HepG2 (cell line): Measurements from ENCODE around the gene ADM. TPM values are rescaled to one million over a fixed set of nuclear protein-coding genes. Genes with fewer than 3 reads are reported as not detected.
A peak's percentile ranks its signal among the peaks of the same experiment; 100 is the strongest.

Source experiments
- IKZF5 ChIP-seq: IDR thresholded peaks from 2 replicates; pipeline ENCODE4 v1.6.1; 2018; ENCODE audit warnings: missing genetic modification reagents, mild to moderate bottlenecking, missing compliant biosample characterization
- KDM1A ChIP-seq: IDR thresholded peaks from 2 replicates; pipeline ENCODE4 v1.6.1; 2016; ENCODE audit warnings: missing compliant biosample characterization
- LCORL ChIP-seq, 2 experiments: fragments of 450-650 bp in 1 of 2; sonication (generic) in 1 of 2; formaldehyde crosslinking in 1 of 2; IDR thresholded peaks; 2 replicates each; pipeline versions ENCODE4 v1.5.0 to v1.6.1; 2017 to 2020; ENCODE audit warnings: antibody characterized with exemption in 1 of 2, missing genetic modification reagents in 1 of 2
- MAZ ChIP-seq, 2 experiments: sonication (generic) in 1 of 2; formaldehyde crosslinking in 1 of 2; IDR thresholded peaks; 2 replicates each; pipeline versions ENCODE4 v1.5.0 to v1.6.1; 2012 to 2020; ENCODE audit warnings: low read depth in 2 of 2, mild to moderate bottlenecking in 2 of 2, borderline replicate concordance in 1 of 2, improper control_type of control experiment in 1 of 2, low read length in 1 of 2, missing genetic modification reagents in 1 of 2, moderate library complexity in 1 of 2
- MXD4 ChIP-seq: IDR thresholded peaks from 2 replicates; pipeline ENCODE4 v1.6.1; 2016; ENCODE audit warnings: mild to moderate bottlenecking, missing biosample characterization, missing genetic modification reagents
- PRMT3 ChIP-seq: sonication (generic); formaldehyde crosslinking; IDR thresholded peaks from 2 replicates; pipeline ENCODE4 v1.8.1; 2022; ENCODE audit warnings: low read depth, mild to moderate bottlenecking, moderate library complexity, missing genetic modification reagents, borderline replicate concordance
- SIN3A ChIP-seq: IDR thresholded peaks from 2 replicates; pipeline ENCODE4 v1.6.1; 2011; ENCODE audit warnings: low read depth, mild to moderate bottlenecking, control low read depth, low read length, borderline replicate concordance
- SMYD3 ChIP-seq: sonication (generic); formaldehyde crosslinking; IDR thresholded peaks from 2 replicates; pipeline ENCODE4 v1.8.1; 2023; ENCODE audit warnings: mild to moderate bottlenecking, missing genetic modification reagents
- U2AF2 ChIP-seq: fragments of 200-400 bp; formaldehyde crosslinking; IDR thresholded peaks from 2 replicates; pipeline ENCODE4 v1.6.1; 2017; ENCODE audit warnings: low read depth, mild to moderate bottlenecking, low read length
- USF2 ChIP-seq, 2 experiments: sonication (generic) in 1 of 2; formaldehyde crosslinking in 1 of 2; IDR thresholded peaks; 2 replicates each; pipeline versions ENCODE4 v1.5.1 to v1.6.1; 2011 to 2020; ENCODE audit warnings: borderline replicate concordance in 1 of 2, low read depth in 1 of 2, low read length in 1 of 2, mild to moderate bottlenecking in 1 of 2, missing genetic modification reagents in 1 of 2, moderate library complexity in 1 of 2
- ZBTB3 ChIP-seq: sonication (generic); formaldehyde crosslinking; IDR thresholded peaks from 2 replicates; pipeline ENCODE4 v1.4.0; 2020; ENCODE audit warnings: low read depth, mild to moderate bottlenecking, moderate library complexity, missing genetic modification reagents, borderline replicate concordance
- ZFP91 ChIP-seq: sonication (generic); formaldehyde crosslinking; IDR thresholded peaks from 2 replicates; pipeline ENCODE4 v1.9.0; 2022; ENCODE audit warnings: missing genetic modification reagents, mild to moderate bottlenecking, borderline replicate concordance
- ZHX1 ChIP-seq: sonication (generic); formaldehyde crosslinking; IDR thresholded peaks from 2 replicates; pipeline ENCODE4 v1.8.1; 2022; ENCODE audit warnings: low read depth, mild to moderate bottlenecking, missing genetic modification reagents
- ZNF136 ChIP-seq: sonication (generic); formaldehyde crosslinking; IDR thresholded peaks from 2 replicates; pipeline ENCODE4 v1.8.1; 2022; ENCODE audit warnings: low read depth, mild to moderate bottlenecking, moderate library complexity, missing genetic modification reagents
- ZNF496 ChIP-seq: sonication (generic); formaldehyde crosslinking; IDR thresholded peaks from 2 replicates; pipeline ENCODE4 v1.8.1; 2023; ENCODE audit warnings: mild to moderate bottlenecking, moderate library complexity, missing genetic modification reagents; ENCODE audit not compliant: insufficient replicate concordance
- ZNF543 ChIP-seq: sonication (generic); formaldehyde crosslinking; IDR thresholded peaks from 2 replicates; pipeline ENCODE4 v1.4.0; 2020; ENCODE audit warnings: mild to moderate bottlenecking, missing genetic modification reagents
- ZNF576 ChIP-seq: sonication (generic); formaldehyde crosslinking; IDR thresholded peaks from 2 replicates; pipeline ENCODE4 v1.4.0; 2020; ENCODE audit warnings: mild to moderate bottlenecking, missing genetic modification reagents
- ZNF746 ChIP-seq: sonication (generic); formaldehyde crosslinking; IDR thresholded peaks from 2 replicates; pipeline ENCODE4 v1.8.0; 2022; ENCODE audit warnings: mild to moderate bottlenecking, missing genetic modification reagents
- polyA plus RNA-seq, 8 experiments: library from polyadenylated mRNA; depleted of rRNA in 3 of 8; stranded (reverse) in 7 of 8; unstranded in 1 of 8; fragments of >200 nt; fragmentation: Illumina TruSeq in 4 of 8; extraction: Trizol in 4 of 8; gene quantifications; 2 replicates each; pipeline versions ENCODE4 v1.2.1 to v1.2.3, GENCODE V29; 2011 to 2016; ENCODE audit warnings: low read depth in 4 of 8, missing spikeins in 1 of 8, mixed read lengths in 1 of 8; ENCODE audit not compliant: insufficient read depth in 1 of 8
- total RNA-seq, 5 experiments: library from RNA; depleted of rRNA; stranded (reverse); fragments of >200 nt; fragmentation: Illumina TruSeq; extraction: Trizol; gene quantifications; 2 replicates each; pipeline ENCODE4 v1.2.3, GENCODE V29; 2016; ENCODE audit warnings: low read depth in 1 of 5

ADM gene
- total and polyA plus RNA-seq, 2 of the 13 experiments (the other 11 are each of a cell fraction or from before 2014, with no cell fraction given), result 10.7 to 26.1 TPM

GRCh38 chr11:10293423-10294289 lies 11.2 kb upstream of the ADM start, which contains the start of gene SBF2 (continued):
- TF ChIP-seq ZHX1 (CRISPR knock-in tag), result no peak
- no peak for TF ChIP-seq LCORL (IDR thresholded peaks at IDR 0.05)
- TF ChIP-seq LCORL (CRISPR knock-in tag; IDR thresholded peaks at IDR 0.05), result peak; percentile 45; the same call in 1 of the 2 replicates
- no peak for TF ChIP-seq ZNF543 (CRISPR knock-in tag)
- TF ChIP-seq KDM1A, result no peak
- TF ChIP-seq MAZ (IDR thresholded peaks at IDR 0.05; ENCODE audit: borderline replicate concordance, low read depth, low read length), result peak; percentile 69
- peak; percentile 71 for TF ChIP-seq MAZ (CRISPR knock-in tag; IDR thresholded peaks at IDR 0.05; ENCODE audit: low read depth)
- no peak for TF ChIP-seq ZNF746 (CRISPR knock-in tag)
- TF ChIP-seq ZFP91, result no peak; the same call in 1 of the 2 replicates
- TF ChIP-seq ZNF576 (CRISPR knock-in tag), result no peak
- no peak for TF ChIP-seq MXD4 (CRISPR knock-in tag)
- TF ChIP-seq PRMT3, result no peak; the same call in 1 of the 2 replicates
- 0 out of 2 replicates have a peak, but pooled peaks have one; percentile 60 for TF ChIP-seq IKZF5 (CRISPR knock-in tag)
- TF ChIP-seq USF2 (IDR thresholded peaks at IDR 0.05; ENCODE audit: low read depth, low read length), result no peak
- no peak for TF ChIP-seq USF2 (CRISPR knock-in tag; IDR thresholded peaks at IDR 0.05; ENCODE audit: borderline replicate concordance)
- TF ChIP-seq SIN3A, result peak; percentile 78; the same call in 1 of the 2 replicates
- no peak for TF ChIP-seq ZBTB3 (CRISPR knock-in tag)
- no peak for TF ChIP-seq U2AF2
- TF ChIP-seq ZNF496 (CRISPR knock-in tag), result no peak
- TF ChIP-seq SMYD3 (CRISPR knock-in tag), result no peak
- no peak for TF ChIP-seq ZNF136 (CRISPR knock-in tag)
